ENCODE measurements around the gene BMAL1. TPM values are rescaled to one million over a fixed set of nuclear protein-coding genes. Genes with fewer than 3 reads are reported as not detected.

Gene BMAL1
- total and polyA plus RNA-seq, 9 donors, result 17.7 to 53.4 (median 24.8) TPM

DNA sequence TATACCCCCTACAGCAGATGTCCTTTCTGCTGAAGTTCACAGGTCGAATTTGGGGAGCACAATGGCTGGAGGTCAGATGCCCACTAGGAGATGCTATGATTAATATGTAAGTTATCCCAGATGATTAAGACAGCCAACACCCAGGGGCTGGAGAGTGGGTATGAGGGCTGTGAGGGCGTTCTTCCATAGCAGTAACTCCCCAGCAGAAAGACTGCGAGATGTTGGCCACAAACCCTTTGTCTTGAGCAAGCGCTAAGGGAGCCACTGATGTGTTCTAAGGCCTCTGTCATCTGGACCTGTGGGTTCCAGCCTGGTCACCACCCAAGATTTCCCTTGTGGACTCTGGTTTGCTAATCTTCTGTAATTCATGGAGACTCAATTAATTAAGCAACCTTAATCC lies 77.6 kb downstream of the BMAL1 start:
- no peaks in the 10 kb centered on the region for H3K4me1 ChIP-seq (ENCODE audit: insufficient read depth)
- no peak overlapping the region for H3K4me3 ChIP-seq
- no peak for DNase-seq
- TF ChIP-seq EP300 (IDR thresholded peaks at IDR 0.05) (no peak), POLR2A (IDR thresholded peaks at IDR 0.05) (no peak)
- TF ChIP-seq, protein P1, sequence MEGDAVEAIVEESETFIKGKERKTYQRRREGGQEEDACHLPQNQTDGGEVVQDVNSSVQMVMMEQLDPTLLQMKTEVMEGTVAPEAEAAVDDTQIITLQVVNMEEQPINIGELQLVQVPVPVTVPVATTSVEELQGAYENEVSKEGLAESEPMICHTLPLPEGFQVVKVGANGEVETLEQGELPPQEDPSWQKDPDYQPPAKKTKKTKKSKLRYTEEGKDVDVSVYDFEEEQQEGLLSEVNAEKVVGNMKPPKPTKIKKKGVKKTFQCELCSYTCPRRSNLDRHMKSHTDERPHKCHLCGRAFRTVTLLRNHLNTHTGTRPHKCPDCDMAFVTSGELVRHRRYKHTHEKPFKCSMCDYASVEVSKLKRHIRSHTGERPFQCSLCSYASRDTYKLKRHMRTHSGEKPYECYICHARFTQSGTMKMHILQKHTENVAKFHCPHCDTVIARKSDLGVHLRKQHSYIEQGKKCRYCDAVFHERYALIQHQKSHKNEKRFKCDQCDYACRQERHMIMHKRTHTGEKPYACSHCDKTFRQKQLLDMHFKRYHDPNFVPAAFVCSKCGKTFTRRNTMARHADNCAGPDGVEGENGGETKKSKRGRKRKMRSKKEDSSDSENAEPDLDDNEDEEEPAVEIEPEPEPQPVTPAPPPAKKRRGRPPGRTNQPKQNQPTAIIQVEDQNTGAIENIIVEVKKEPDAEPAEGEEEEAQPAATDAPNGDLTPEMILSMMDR (IDR thresholded peaks at IDR 0.05), result no peak
- H3K27ac ChIP-seq, result no peak overlapping the region
- no peaks in the 10 kb centered on the region for H3K9me3 ChIP-seq
- WGBS, 3 donors, result 91 to 95% (median 94%) methylated on average over 4 of the region's 4 CpGs
- no peaks in the 10 kb centered on the region for H3K36me3 ChIP-seq
- intact Hi-C loops (cut with DNase I), result no loop called here
- no peaks in the 10 kb centered on the region for H3K27me3 ChIP-seq

DNA sequence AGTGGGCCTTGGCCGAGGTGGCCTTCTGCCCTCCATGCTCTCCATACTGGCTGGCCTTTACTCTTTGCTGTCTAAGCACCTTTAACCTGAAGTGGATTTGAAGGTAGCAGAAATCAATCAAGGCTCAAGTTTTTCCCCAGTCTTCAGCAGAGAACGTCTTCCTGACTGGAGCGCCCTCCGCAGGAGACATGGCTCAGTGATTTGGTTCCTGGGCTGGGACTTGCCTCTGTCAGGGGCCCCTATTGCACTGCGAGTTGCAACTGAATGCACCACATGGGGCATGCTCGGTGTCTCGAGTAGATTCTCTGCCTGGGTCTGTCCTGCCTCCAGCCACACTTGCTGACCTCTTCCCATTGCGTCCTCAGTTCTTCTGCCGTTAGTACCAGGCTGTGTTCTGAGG lies 79.6 kb downstream of the BMAL1 start:
- H3K4me3 ChIP-seq, result no peak overlapping the region
- no peaks in the 10 kb centered on the region for H3K4me1 ChIP-seq (ENCODE audit: insufficient read depth)
- intact Hi-C loops (cut with DNase I), result no loop called here
- no peaks in the 10 kb centered on the region for H3K27me3 ChIP-seq
- H3K27ac ChIP-seq, result no peak overlapping the region
- no peaks in the 10 kb centered on the region for H3K9me3 ChIP-seq
- 81 to 87% (median 86%) methylated on average over 9 of the region's 9 CpGs for WGBS, 3 donors
- TF ChIP-seq POLR2A (IDR thresholded peaks at IDR 0.05), result no peak
- H3K36me3 ChIP-seq, result no peaks in the 10 kb centered on the region
- no peak for DNase-seq

DNA sequence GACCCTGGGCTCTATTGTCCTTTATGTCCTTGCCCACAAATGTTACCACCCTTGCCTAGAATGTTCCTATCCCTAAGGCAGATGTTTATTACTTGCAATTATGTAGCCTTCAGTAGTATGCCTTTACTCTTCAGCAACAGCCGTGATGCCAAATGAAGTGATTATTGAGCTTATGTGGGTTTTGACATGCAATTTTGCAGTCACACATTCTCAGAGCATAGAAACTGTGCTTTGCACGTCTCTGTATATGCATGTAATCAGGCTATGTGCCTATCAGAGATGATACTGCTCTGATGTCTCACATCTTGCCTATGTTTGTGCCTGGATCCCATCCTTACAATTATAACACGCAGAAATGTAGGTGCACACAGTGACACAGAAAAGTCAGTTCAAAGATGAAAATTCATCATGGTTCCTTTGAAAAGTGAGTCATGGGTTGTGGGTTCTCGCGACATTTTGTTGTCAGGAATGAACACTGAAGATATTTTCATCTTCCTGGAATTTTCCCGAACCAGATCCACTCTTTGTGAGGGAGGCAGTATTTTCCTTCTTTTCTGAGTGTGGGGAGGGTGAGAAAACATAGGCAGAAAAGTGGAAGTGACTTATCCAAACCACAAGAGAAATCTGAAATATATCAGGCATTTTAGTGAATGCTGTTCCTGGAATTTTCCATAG lies 81.1 kb downstream of the BMAL1 start:
- Histone ChIP-seq H3K27ac (no peak overlapping the region), H3K4me3 (no peak overlapping the region), H3K4me1 (ENCODE audit: insufficient read depth) (no peaks in the 10 kb centered on the region), H3K36me3 (no peaks in the 10 kb centered on the region), H3K27me3 (no peaks in the 10 kb centered on the region), H3K9me3 (no peaks in the 10 kb centered on the region)
- 79 to 83% (median 80%) methylated on average over 6 of the region's 6 CpGs for WGBS, 3 donors
- intact Hi-C loops (cut with DNase I), result no loop called here
- no peak for DNase-seq
- TF ChIP-seq, protein P1 (IDR thresholded peaks at IDR 0.05), result no peak
- TF ChIP-seq POLR2A (IDR thresholded peaks at IDR 0.05) (no peak), EP300 (IDR thresholded peaks at IDR 0.05) (no peak)

DNA sequence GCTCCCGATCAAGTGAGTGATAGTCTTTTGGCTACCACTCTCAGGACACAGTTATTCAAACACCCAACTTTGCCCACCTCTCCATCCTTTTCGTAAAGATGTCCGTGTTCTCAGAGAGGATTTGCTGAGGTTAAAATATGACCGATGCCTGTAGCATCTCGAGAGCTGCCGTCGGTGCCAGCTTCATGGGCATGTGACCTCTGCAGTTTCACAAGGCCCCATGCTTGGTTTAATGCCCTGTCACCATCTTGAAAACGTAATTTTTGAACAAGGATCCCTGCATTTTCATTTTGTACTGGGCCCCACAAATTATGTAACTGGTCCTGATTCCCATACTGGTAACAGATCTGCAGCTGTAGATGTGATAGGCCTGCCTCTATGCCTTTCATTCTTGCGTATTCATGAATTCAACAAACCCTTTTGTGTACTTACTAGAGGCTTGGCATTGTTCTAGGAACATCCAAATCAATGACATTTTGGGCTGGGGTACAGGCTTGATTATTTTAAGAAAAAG lies 85.1 kb downstream of the BMAL1 start:
- H3K9me3 ChIP-seq, result no peaks in the 10 kb centered on the region
- no peak for DNase-seq
- no peak overlapping the region for H3K27ac ChIP-seq
- H3K4me3 ChIP-seq, result no peak overlapping the region
- intact Hi-C loops (cut with DNase I), result no loop called here
- H3K36me3 ChIP-seq, result no peaks in the 10 kb centered on the region
- TF ChIP-seq EP300 (IDR thresholded peaks at IDR 0.05), result no peak
- no peak for TF ChIP-seq POLR2A (IDR thresholded peaks at IDR 0.05)
- no peaks in the 10 kb centered on the region for H3K27me3 ChIP-seq
- WGBS, 3 donors, result 95 to 97% (median 95%) methylated on average over 9 of the region's 9 CpGs
- H3K4me1 ChIP-seq (ENCODE audit: insufficient read depth), result no peaks in the 10 kb centered on the region

DNA sequence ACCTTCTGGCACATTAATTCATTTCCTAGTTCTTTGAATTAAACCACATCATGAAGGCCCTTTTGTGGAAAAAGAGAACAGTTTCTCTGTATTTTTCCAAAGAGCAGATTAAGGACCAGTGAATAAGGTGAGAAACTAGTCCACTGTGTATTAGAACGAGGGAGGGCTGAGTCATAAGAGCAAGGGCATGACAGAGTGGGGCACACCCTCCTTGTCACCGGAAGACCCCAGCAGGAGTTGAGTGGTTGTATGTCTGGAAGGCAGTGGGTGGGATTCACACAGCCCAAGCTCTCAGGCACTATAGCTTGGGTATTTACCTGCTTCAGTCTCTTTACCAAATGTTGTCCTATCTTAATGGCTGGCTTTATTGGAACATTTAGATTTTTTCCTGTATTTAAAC lies 86.8 kb downstream of the BMAL1 start:
- no peaks in the 10 kb centered on the region for H3K9me3 ChIP-seq
- no peaks in the 10 kb centered on the region for H3K27me3 ChIP-seq
- H3K4me1 ChIP-seq (ENCODE audit: insufficient read depth), result no peaks in the 10 kb centered on the region
- intact Hi-C loops (cut with DNase I), result no loop called here
- DNase-seq, result no peak
- no peaks in the 10 kb centered on the region for H3K36me3 ChIP-seq
- WGBS, 3 donors, result 79 to 92% (median 86%) methylated on average over 2 of the region's 2 CpGs
- H3K27ac ChIP-seq, result no peak overlapping the region
- TF ChIP-seq EP300 (IDR thresholded peaks at IDR 0.05) (no peak), POLR2A (IDR thresholded peaks at IDR 0.05) (no peak)
- TF ChIP-seq, protein P1 (IDR thresholded peaks at IDR 0.05), result no peak
- no peak overlapping the region for H3K4me3 ChIP-seq
